GDM1 (cell line): ENCODE results near the gene TRERF1.
"Not testable (repeated sequence)": the region's sequence is repeated elsewhere in the genome, so short reads cannot be mapped to it uniquely, and the experiment has no call there.

Experiments
- DNase-seq: peaks from one replicate; lab custom pipeline; 2025; lab: John Stamatoyannopoulos, UW

Gene TRERF1

GRCh38 chr6:42221546-42221945 lies 230.2 kb downstream of the TRERF1 start:
- no peak for DNase-seq

- no peak for DNase-seq
Measured at GRCh38 chr6:42220807-42221206, 230.9 kb downstream of the TRERF1 start.

GRCh38 chr6:42217519-42218367 lies 234.0 kb downstream of the TRERF1 start, which contains the start of gene MRPS10:
Gene MRPS10 (minus strand): TSS chr6:42217861. CDS start chr6:42217849, 12 bp downstream.
- peak; percentile 85 for DNase-seq

- DNase-seq, result no peak
Measured at GRCh38 chr6:42217157-42217518, 234.6 kb downstream of the TRERF1 start.

GRCh38 chr6:42216495-42216894 lies 235.2 kb downstream of the TRERF1 start:
- DNase-seq, result not testable (repeated sequence)

GRCh38 chr6:42212442-42212841 lies 239.3 kb downstream of the TRERF1 start:
- DNase-seq, result no peak

GRCh38 chr6:42211726-42212125 lies 240.0 kb downstream of the TRERF1 start:
- DNase-seq, result no peak

GRCh38 chr6:42210551-42210950 lies 241.2 kb downstream of the TRERF1 start:
- no peak for DNase-seq

GRCh38 chr6:42207559-42207958 lies 244.2 kb downstream of the TRERF1 start:
- not testable (repeated sequence) for DNase-seq

- no peak for DNase-seq
Measured at GRCh38 chr6:42204768-42205282, 246.9 kb downstream of the TRERF1 start.

- DNase-seq, result no peak
Measured at GRCh38 chr6:42203183-42203582, 248.5 kb downstream of the TRERF1 start.

GRCh38 chr6:42202131-42202915 lies 249.4 kb downstream of the TRERF1 start:
- not testable (repeated sequence) for DNase-seq

GRCh38 chr6:42201382-42201781 lies 250.3 kb downstream of the TRERF1 start:
- DNase-seq, result no peak

- no peak for DNase-seq
Measured at GRCh38 chr6:42200035-42200434, 251.7 kb downstream of the TRERF1 start.

- no peak for DNase-seq
Measured at GRCh38 chr6:42199106-42199981, 252.4 kb downstream of the TRERF1 start.

- peak; percentile 28 for DNase-seq
Measured at GRCh38 chr6:42197555-42198362, 254.0 kb downstream of the TRERF1 start.

- DNase-seq, result no peak
Measured at GRCh38 chr6:42195415-42195814, 256.3 kb downstream of the TRERF1 start.

- DNase-seq, result no peak
Measured at GRCh38 chr6:42194056-42194455, 257.7 kb downstream of the TRERF1 start.

GRCh38 chr6:42193491-42193894 lies 258.2 kb downstream of the TRERF1 start:
- DNase-seq, result no peak

- not testable (repeated sequence) for DNase-seq
Measured at GRCh38 chr6:42192385-42192784, 259.3 kb downstream of the TRERF1 start.
